Endothelial cell of umbilical vein (primary cell): ENCODE results near the gene PAEP. TPM values are rescaled to one million over a fixed set of nuclear protein-coding genes. Genes with fewer than 3 reads are reported as not detected.

ENCODE experiments used
- BruUV-seq: library from RNA; stranded (reverse); fragments of 400-500 nt; replicated peaks from 2 replicates; lab custom pipeline; 2021; lab: Mats Ljungman, UMichigan
- CTCF ChIA-PET: fragments of 300-600, 350-600 bp; sonication (Branson Sonifier 250); formaldehyde crosslinking; loops from one replicate; lab custom pipeline; 2021; ENCODE audit warnings: antibody characterized with exemption, inconsistent platforms; lab: Charles Lee
- POLR2A ChIA-PET: fragments of 300-600, 350-600 bp; sonication (Branson Sonifier 250); formaldehyde crosslinking; loops from one replicate; lab custom pipeline; 2021; ENCODE audit warnings: antibody characterized with exemption, inconsistent platforms; lab: Charles Lee
- DNase-seq: peaks from one replicate; pipeline ENCODE4 v3.0.0-alpha.2; 2011; ENCODE audit warnings: low read depth, low spot score
- FAIRE-seq: peaks from 2 replicates; lab custom pipeline; 2011; peaks lifted over from hg19 to GRCh38; lab: Jason Lieb, UNC
- H2AFZ ChIP-seq: 2 replicates; pipeline ENCODE4 v1.6.0; 2012; ENCODE audit warnings: low read depth, low read length, control low read depth, inconsistent platforms
- H3K27ac ChIP-seq: 2 replicates; pipeline ENCODE4 v1.5.1; 2011; ENCODE audit warnings: low read depth, mild to moderate bottlenecking, control low read depth, low read length, moderate library complexity; ENCODE audit not compliant: insufficient read depth
- H3K27me3 ChIP-seq, 2 experiments: 2 replicates each; pipeline versions ENCODE4 v1.6.0 to v1.6.1; 2011; ENCODE audit warnings: low read length in 2 of 2, mixed read lengths in 1 of 2; ENCODE audit not compliant: control insufficient read depth in 2 of 2, insufficient read depth in 2 of 2
- H3K36me3 ChIP-seq, 2 experiments: 2 replicates in 1 of 2; 3 replicates in 1 of 2; pipeline ENCODE4 v1.5.1; 2011; ENCODE audit warnings: low read length in 2 of 2, mild to moderate bottlenecking in 1 of 2, moderate library complexity in 1 of 2; ENCODE audit not compliant: control insufficient read depth in 2 of 2, insufficient read depth in 2 of 2; ENCODE audit errors: extremely low read depth in 1 of 2
- H3K4me1 ChIP-seq: 3 replicates; pipeline ENCODE4 v1.5.1; 2011; ENCODE audit warnings: mild to moderate bottlenecking, low read length; ENCODE audit not compliant: control insufficient read depth, insufficient read depth; ENCODE audit errors: extremely low read depth
- H3K4me2 ChIP-seq: 2 replicates; pipeline ENCODE4 v1.6.1; 2011; ENCODE audit warnings: low read length, control low read depth, mixed read lengths; ENCODE audit not compliant: insufficient read depth
- H3K4me3 ChIP-seq, 3 experiments: fragments of 200-600 bp in 1 of 3; sonication (generic), shearing (Covaris generic) in 1 of 3; replicated peaks in 1 of 3; 2 replicates each; pipeline ENCODE4 v1.5.1; 2011 to 2016; ENCODE audit warnings: control low read depth in 3 of 3, low read length in 3 of 3, mild to moderate bottlenecking in 2 of 3, inconsistent platforms in 1 of 3, low read depth in 1 of 3, moderate library complexity in 1 of 3; ENCODE audit not compliant: insufficient read depth in 1 of 3
- H3K79me2 ChIP-seq: 2 replicates; pipeline ENCODE4 v1.6.0; 2012; ENCODE audit warnings: low read length, inconsistent platforms; ENCODE audit not compliant: control insufficient read depth, insufficient read depth
- H3K9ac ChIP-seq: replicated peaks from 2 replicates; pipeline ENCODE3; 2011; ENCODE audit warnings: low read length, control low read depth; ENCODE audit not compliant: insufficient read depth; ENCODE audit errors: extremely low read depth
- H3K9me1 ChIP-seq: replicated peaks from 3 replicates; pipeline ENCODE4 v1.6.0; 2011; ENCODE audit warnings: mild to moderate bottlenecking, low read length; ENCODE audit not compliant: control insufficient read depth, insufficient read depth; ENCODE audit errors: extremely low read depth
- H3K9me3 ChIP-seq: replicated peaks from 2 replicates; pipeline ENCODE4 v1.5.1; 2012; ENCODE audit warnings: low read length, inconsistent platforms; ENCODE audit not compliant: control insufficient read depth, insufficient read depth
- H4K20me1 ChIP-seq: replicated peaks from 2 replicates; pipeline ENCODE3; 2011; ENCODE audit warnings: mild to moderate bottlenecking, low read length; ENCODE audit not compliant: control insufficient read depth, insufficient read depth; ENCODE audit errors: extremely low read depth
- CTCF ChIP-seq, 2 donors: IDR thresholded peaks; 1 replicate in 1 of 2; 2 replicates in 1 of 2; pipeline ENCODE4 v1.5.1; 2011; ENCODE audit warnings: low read length in 2 of 2, mild to moderate bottlenecking in 2 of 2, moderate library complexity in 2 of 2, control low read depth in 1 of 2, inconsistent platforms in 1 of 2, low read depth in 1 of 2; ENCODE audit not compliant: insufficient read depth in 1 of 2; ENCODE audit errors: extremely low read depth in 1 of 2
- EZH2 ChIP-seq: IDR thresholded peaks from 2 replicates; pipeline ENCODE4 v1.6.1; 2012; ENCODE audit warnings: borderline replicate concordance, low read depth, mild to moderate bottlenecking, moderate library complexity, low read length, inconsistent platforms; ENCODE audit not compliant: severe bottlenecking
- FOS ChIP-seq: IDR thresholded peaks from 2 replicates; pipeline ENCODE4 v1.6.1; 2011; ENCODE audit warnings: mild to moderate bottlenecking, low read length, moderate library complexity, borderline replicate concordance; ENCODE audit not compliant: insufficient read depth
- GATA2 ChIP-seq: IDR thresholded peaks from 2 replicates; pipeline ENCODE4 v1.7.0; 2011; ENCODE audit warnings: low read depth, mild to moderate bottlenecking, moderate library complexity, mixed read lengths, low read length; ENCODE audit not compliant: insufficient read length, insufficient read depth
- JUN ChIP-seq: IDR thresholded peaks from 2 replicates; pipeline ENCODE4 v1.6.1; 2011; ENCODE audit warnings: borderline replicate concordance, low read depth; ENCODE audit not compliant: insufficient read length, insufficient read depth
- MAX ChIP-seq: IDR thresholded peaks from 2 replicates; pipeline ENCODE4 v1.6.1; 2011; ENCODE audit not compliant: insufficient read depth, insufficient read length
- MYC ChIP-seq: IDR thresholded peaks from one replicate; pipeline ENCODE4 v1.6.1; 2011; ENCODE audit warnings: mild to moderate bottlenecking, low read depth, low read length
- POLR2A ChIP-seq: IDR thresholded peaks from 2 replicates; pipeline ENCODE4 v1.6.1; 2012; ENCODE audit warnings: low read depth, mild to moderate bottlenecking, control low read depth, low read length
- POLR2AphosphoS5 ChIP-seq: IDR thresholded peaks from 2 replicates; pipeline ENCODE4 v1.6.1; 2012; ENCODE audit warnings: low read depth, mild to moderate bottlenecking, control low read depth, low read length, moderate library complexity; ENCODE audit not compliant: insufficient read depth
- dilution Hi-C: fragments of 300-500 bp; cut with MboI; formaldehyde crosslinking; loops from one replicate; pipeline ENCODE4 v1.15.0; 2019; ENCODE audit warnings: low sequenced_read_pairs; ENCODE audit not compliant: extremely low pct_ligation_motif_present
- intact Hi-C: fragments of 100-400 bp; cut with micrococcal nuclease; formaldehyde crosslinking; loops from one replicate; pipeline ENCODE4 v1.10.0; 2022
- polyA plus RNA-seq, 4 experiments: library from polyadenylated mRNA; depleted of rRNA in 3 of 4; stranded (reverse) in 3 of 4; unstranded in 1 of 4; fragments of >200 nt; gene quantifications; 2 replicates each; pipeline versions ENCODE4 v1.2.1 to v1.2.3, GENCODE V29; 2011 to 2012; ENCODE audit warnings: missing spikeins in 1 of 4
- total RNA-seq: library from RNA; stranded (reverse); gene quantifications from 2 replicates; pipeline ENCODE4 v1.2.3, GENCODE V29; 2021

PAEP gene
- total and polyA plus RNA-seq, 2 donors (not counting 3 experiments of a cell fraction or from before 2014, with no cell fraction given) = not detected

- FAIRE-seq (no peak), DNase-seq (no peak)
- no peak for TF ChIP-seq JUN
- TF ChIP-seq MYC = no peak
- TF ChIP-seq FOS = no peak
- no peak for TF ChIP-seq MAX
- no peak for TF ChIP-seq POLR2AphosphoS5
- TF ChIP-seq CTCF (IDR thresholded peaks at IDR 0.05; ENCODE audit: extremely low read depth in 1 of 2, insufficient read depth in 1 of 2, low read depth in 1 of 2, low read length in 2 of 2) = no peak
- TF ChIP-seq GATA2 = no peak
- TF ChIP-seq EZH2 = no peak
- TF ChIP-seq POLR2A = no peak
- Histone ChIP-seq H3K36me3 (no peaks in the 10 kb centered on the region), H3K9ac (no peak overlapping the region), H3K9me3 (no peaks in the 10 kb centered on the region), H2AFZ (no peak overlapping the region), H3K27me3 (no peaks in the 10 kb centered on the region), H3K4me1 (no peaks in the 10 kb centered on the region), H3K4me3 (no peak overlapping the region), H3K27ac (no peak overlapping the region), H3K79me2 (no peaks in the 10 kb centered on the region), H3K9me1 (no peaks in the 10 kb centered on the region), H3K4me2 (no peak overlapping the region), H4K20me1 (no peaks in the 10 kb centered on the region)
- CTCF ChIA-PET = no interaction called here
- no TSS peak for BruUV-seq
- POLR2A ChIA-PET = no interaction called here
- dilution Hi-C loops = no loop called here
- intact Hi-C loops = no loop called here
Observed at GRCh38 chr9:135573124-135573523, 11.6 kb downstream of the PAEP start.
